Measurements from ENCODE around the gene OR5H15.
"Not testable (repeated sequence)": the region's sequence is repeated elsewhere in the genome, so short reads cannot be mapped to it uniquely, and the experiment has no call there.

OR5H15 gene

DNA sequence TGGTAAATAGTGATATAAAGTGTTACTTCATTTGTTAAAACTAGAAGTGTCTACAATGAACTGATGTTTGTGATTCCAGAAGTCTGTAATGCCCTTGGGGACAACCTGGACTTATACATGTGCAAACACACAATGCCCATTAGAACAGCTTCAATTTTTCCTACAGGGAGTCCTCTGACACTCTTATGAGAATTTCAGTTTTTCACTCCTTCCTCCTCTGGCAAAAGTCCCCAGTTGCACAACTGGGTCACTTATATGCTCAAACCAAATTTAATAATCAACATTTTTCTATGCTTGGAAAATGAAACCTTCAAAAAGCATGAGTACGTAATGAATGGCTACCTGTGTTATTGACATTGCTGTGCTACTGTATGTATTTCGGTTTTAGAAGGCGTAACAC lies at the start of gene OR5H15:
Gene OR5H15 (plus strand): TSS at position 301 of the 400 bp plus-strand sequence. CDS start 2,004 bp downstream, outside the sequence.
- no peak for FAIRE-seq

DNA sequence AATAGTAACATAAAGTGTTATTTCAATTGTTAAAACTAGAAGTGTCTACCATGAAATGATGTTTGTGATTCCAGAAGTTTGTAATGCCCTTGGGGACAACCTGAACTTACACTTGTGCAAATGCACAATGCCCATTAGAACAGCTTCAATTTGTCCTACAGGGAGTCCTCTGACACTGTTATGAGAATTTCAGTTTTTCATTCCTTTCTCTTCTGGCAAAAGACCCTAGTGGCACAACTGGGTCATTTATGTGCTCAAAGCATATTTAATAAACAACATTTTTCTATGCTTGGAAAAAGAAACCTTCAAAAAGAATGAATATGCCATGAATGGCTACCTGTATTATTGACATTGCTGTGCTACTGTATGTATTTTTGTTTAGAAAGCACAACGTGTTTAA lies 36.1 kb upstream of the OR5H15 start, which contains the start of gene OR5H1:
Gene OR5H1 (plus strand): TSS at position 301 of the 400 bp plus-strand sequence. CDS start 1,977 bp downstream, outside the sequence.
- FAIRE-seq = no peak

DNA sequence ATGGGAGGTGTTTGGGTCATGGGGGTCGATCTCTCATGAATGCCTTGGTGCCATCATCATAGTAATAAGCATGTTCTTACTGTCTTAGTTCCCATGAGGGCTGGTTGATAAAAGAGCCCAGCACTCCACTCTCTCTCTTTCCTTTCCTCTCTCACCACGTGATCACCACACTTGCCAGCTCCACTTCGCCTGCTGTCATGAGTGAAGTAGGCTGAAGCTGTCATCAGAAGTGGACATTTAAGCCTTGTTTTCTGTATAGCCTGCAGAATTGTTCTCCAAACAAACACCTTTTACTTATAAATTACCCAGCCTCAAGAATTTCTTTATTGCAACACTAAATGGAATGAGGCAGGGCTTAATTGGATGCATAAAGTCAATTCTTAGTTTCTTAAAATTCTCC lies 29.9 kb upstream of the OR5H15 start:
- FAIRE-seq = no peak

DNA sequence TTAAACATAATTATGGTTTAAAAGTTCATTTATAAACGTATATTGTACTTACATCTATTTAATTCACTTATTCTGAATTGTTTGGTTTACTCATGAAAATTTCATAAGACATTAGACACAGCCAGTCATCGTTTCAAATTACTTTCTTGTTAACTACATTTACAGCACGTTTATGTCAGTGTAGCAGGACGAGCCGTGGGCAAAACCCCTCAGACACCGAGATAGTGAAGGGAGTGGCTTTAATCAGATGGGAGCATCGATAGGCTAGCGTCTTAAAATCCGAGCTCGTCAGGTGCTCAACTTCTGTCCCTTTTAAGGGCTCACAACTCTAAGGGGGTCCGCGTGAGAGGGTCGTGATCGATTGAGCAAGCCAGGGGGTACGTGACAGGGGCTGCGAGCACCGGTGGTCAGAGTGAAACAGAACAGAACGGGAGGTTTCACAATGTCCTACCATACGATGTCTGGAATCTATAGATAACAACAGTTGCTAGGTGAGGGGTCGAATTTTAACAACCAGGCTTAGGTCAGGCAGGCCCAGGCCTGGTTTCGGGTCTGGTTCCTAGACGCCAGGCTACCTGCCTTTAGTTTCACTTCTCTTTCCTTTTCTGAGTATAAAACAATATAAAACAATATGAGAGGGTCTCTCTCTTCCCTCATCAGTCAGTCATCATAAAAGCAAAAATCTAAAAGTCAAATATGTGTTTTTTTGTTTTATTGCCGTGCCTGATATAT lies 28.5 kb upstream of the OR5H15 start:
- FAIRE-seq = not testable (repeated sequence)

GRCh38 chr3:98140531-98140930 lies 26.0 kb upstream of the OR5H15 start:
- no peak for FAIRE-seq

DNA sequence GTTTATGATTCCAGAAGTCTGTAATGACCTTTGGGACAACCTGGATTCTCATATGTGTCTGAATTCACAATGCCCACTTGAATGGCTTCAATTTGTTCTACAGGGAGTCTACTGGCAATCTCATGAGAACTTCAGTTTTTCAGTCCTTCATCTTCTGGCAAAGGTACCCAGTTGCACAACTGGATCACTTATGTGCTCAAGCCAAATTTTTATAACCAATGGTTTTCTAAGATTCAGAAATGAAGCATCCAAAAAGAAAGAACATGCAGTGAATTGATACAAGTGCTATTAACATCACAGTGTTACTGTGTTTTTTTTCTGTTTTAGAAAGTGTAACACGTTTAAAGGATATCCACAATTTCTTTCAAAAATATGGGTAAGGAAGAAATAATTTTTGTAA lies 19.3 kb upstream of the OR5H15 start, which contains the start of gene OR5H14:
Gene OR5H14 (plus strand): TSS at position 301 of the 400 bp plus-strand sequence. CDS start 1,907 bp downstream, outside the sequence.
- no peak for FAIRE-seq

GRCh38 chr3:98148751-98149150 lies 17.7 kb upstream of the OR5H15 start:
- no peak for FAIRE-seq

DNA sequence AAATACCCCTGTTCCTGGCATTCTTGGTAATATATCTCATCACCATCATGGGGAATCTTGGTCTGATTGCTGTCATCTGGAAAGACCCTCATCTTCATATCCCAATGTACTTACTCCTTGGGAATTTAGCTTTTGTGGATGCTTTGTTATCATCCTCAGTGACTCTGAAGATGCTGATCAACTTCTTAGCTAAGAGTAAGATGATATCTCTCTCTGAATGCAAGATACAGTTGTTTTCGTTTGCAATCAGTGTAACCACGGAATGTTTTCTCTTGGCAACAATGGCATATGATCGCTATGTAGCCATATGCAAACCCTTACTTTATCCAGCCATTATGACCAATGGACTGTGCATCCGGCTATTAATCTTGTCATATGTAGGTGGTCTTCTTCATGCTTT lies 17.0 kb upstream of the OR5H15 start:
- FAIRE-seq = not testable (repeated sequence)

- no peak for FAIRE-seq
Observed at GRCh38 chr3:98151241-98151640, 15.3 kb upstream of the OR5H15 start.

- FAIRE-seq = no peak
Observed at GRCh38 chr3:98171071-98171470, 4.6 kb downstream of the OR5H15 start.

DNA sequence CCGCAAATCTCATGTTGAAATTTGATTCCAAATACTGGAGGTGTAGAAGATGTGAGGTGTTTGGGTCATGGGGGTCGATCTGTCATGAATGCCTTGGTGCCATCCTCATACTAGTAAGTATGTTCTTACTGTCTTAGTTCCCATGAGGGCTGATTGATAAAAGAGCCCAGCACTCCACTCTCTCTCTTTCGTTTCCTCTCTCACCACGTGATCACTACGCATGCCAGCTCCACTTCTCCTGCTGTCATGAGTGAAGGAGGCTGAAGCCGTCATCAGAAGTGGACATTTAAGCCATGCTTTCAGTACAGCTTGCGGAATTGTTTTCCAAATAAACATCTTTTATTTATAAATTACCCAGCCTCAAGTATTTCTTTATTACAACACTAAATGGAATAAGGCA lies 6.1 kb downstream of the OR5H15 start:
- FAIRE-seq = no peak

DNA sequence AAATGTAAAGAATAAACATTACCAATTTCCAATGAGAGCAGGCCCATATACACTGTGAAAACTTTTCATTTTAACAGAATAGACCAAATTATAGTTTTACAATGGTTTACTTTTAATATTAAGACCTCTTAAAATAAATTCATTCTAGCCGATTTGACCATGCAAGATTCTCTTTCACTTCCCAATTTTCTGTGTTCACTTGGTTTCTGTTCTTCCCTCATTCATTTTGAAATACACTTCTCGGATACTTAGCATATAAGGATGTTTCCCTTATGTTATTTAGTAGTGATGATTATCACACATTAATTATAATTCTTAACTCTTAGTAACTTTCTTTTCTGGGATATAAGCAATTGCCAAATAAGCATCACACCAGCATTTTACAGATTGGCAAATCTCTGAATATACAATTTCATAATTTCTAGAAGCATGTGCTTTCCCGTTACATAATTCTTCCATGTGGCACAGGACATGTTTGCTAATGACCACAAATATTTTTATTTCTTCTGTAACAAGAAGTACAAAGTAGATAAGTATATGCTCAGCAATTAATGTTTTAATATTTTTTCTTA lies 13.9 kb downstream of the OR5H15 start:
- FAIRE-seq = no peak

DNA sequence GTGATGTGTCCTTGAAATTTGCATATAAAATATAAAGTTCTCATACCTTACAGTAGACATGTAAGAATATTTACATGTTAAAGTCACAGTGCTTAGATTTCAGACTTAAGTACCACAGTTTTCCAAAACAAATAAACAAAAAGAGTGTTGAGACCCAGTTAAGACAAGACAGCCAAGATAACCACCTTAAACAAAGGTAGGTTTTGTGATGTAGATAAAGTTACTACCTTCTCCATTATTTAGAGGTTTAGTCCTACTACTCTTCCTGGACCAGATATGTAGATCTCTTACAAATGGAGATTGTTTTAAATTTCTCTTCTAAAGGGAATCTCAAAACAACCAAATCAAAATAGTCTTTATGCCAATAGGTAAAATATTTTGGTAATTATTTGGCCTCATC lies 15.7 kb downstream of the OR5H15 start:
- FAIRE-seq = peak; percentile 24

- FAIRE-seq = no peak
Observed at GRCh38 chr3:98185180-98185579, 18.7 kb downstream of the OR5H15 start.

GRCh38 chr3:98188545-98188944 lies 22.0 kb downstream of the OR5H15 start:
- no peak for FAIRE-seq

DNA sequence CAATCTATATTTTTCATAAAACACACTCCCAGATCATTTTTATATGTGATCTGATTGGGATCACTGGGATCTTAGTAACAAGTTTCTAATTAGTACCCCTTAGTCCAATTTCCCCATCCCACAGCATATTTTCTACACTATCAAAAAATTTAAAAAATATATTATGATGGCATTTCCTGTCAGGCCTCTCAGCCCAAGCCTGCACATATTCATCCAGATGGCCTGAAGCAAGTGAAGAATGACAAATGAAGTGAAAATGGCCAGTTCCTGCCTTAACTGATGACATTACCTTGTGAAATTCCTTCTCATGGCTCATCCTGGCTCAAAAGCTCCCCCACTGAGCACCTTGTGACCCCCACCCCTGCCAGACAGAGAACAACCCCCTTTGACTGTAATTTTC lies 24.4 kb downstream of the OR5H15 start:
- not testable (repeated sequence) for FAIRE-seq

- not testable (repeated sequence) for FAIRE-seq
Observed at GRCh38 chr3:98196293-98196692, 29.8 kb downstream of the OR5H15 start.

- FAIRE-seq = no peak
Observed at GRCh38 chr3:98199020-98199419, 32.5 kb downstream of the OR5H15 start.

- no peak for FAIRE-seq
Observed at GRCh38 chr3:98209244-98209643, 42.7 kb downstream of the OR5H15 start.

- no peak for FAIRE-seq
Observed at GRCh38 chr3:98213276-98213675, 46.8 kb downstream of the OR5H15 start.

GRCh38 chr3:98215051-98215450 lies 48.6 kb downstream of the OR5H15 start:
- FAIRE-seq = no peak
